Nephron progenitor cell (in vitro differentiated cells): Measurements from ENCODE around the gene C1QTNF9.
"Not testable (repeated sequence)": the region's sequence is repeated elsewhere in the genome, so short reads cannot be mapped to it uniquely, and the experiment has no call there.

Experiments used
- DNase-seq: peaks from one replicate; pipeline ENCODE4 v3.0.0; 2021
- H3K27ac Mint-ChIP-seq: 2 replicates; pipeline ENCODE4 v1.8.0; 2021; ENCODE audit warnings: mild to moderate bottlenecking, moderate library complexity, mixed read lengths
- H3K27me3 Mint-ChIP-seq: 2 replicates; pipeline ENCODE4 v1.8.0; 2021; ENCODE audit warnings: mild to moderate bottlenecking, low read depth, mixed read lengths; ENCODE audit not compliant: poor library complexity
- H3K36me3 Mint-ChIP-seq: 2 replicates; pipeline ENCODE4 v1.8.0; 2021; ENCODE audit warnings: low read depth, mixed read lengths
- H3K4me1 Mint-ChIP-seq: 2 replicates; pipeline ENCODE4 v1.8.0; 2021; ENCODE audit warnings: mixed read lengths
- H3K4me3 Mint-ChIP-seq: 2 replicates; pipeline ENCODE4 v1.8.0; 2021; ENCODE audit warnings: mild to moderate bottlenecking, moderate library complexity, mixed read lengths
- H3K9me3 Mint-ChIP-seq: 2 replicates; pipeline ENCODE4 v1.8.0; 2021; ENCODE audit warnings: mild to moderate bottlenecking, moderate library complexity, mixed read lengths
- CTCF ChIP-seq: fragments of 200-600 bp; sonication (generic); IDR thresholded peaks from 2 replicates; pipeline ENCODE4 v1.5.0; 2021; ENCODE audit warnings: antibody characterized with exemption

The C1QTNF9 gene

GRCh38 chr13:24304620-24305019 is 4.8 kb upstream of the C1QTNF9 start:
- DNase-seq = no peak
- H3K27ac Mint-ChIP-seq = no peak overlapping the region
- no peaks in the 10 kb centered on the region for H3K9me3 Mint-ChIP-seq
- H3K4me1 Mint-ChIP-seq = peaks cover 22% of the 10 kb centered on the region
- TF ChIP-seq CTCF = no peak
- H3K27me3 Mint-ChIP-seq = peaks cover 3% of the 10 kb centered on the region
- H3K4me3 Mint-ChIP-seq = no peak overlapping the region
- H3K36me3 Mint-ChIP-seq = peaks cover 4% of the 10 kb centered on the region

- Mint-ChIP-seq H3K36me3 (peaks cover 4% of the 10 kb centered on the region), H3K27me3 (peaks cover 3% of the 10 kb centered on the region), H3K4me1 (peaks cover 22% of the 10 kb centered on the region), H3K4me3 (no peak overlapping the region), H3K9me3 (no peaks in the 10 kb centered on the region), H3K27ac (no peak overlapping the region)
- TF ChIP-seq CTCF = no peak
- DNase-seq = no peak
Observed at GRCh38 chr13:24306632-24307031, 2.7 kb upstream of the C1QTNF9 start.

GRCh38 chr13:24307211-24308067 is 1.9 kb upstream of the C1QTNF9 start:
- no peak for TF ChIP-seq CTCF
- peaks cover 2% of the 10 kb centered on the region for H3K36me3 Mint-ChIP-seq
- DNase-seq = no peak
- no peak overlapping the region for H3K4me3 Mint-ChIP-seq
- H3K27ac Mint-ChIP-seq = no peak overlapping the region
- H3K27me3 Mint-ChIP-seq = peaks cover 3% of the 10 kb centered on the region
- peaks cover 22% of the 10 kb centered on the region for H3K4me1 Mint-ChIP-seq
- no peaks in the 10 kb centered on the region for H3K9me3 Mint-ChIP-seq

- no peaks in the 10 kb centered on the region for H3K9me3 Mint-ChIP-seq
- H3K4me1 Mint-ChIP-seq = peaks cover 21% of the 10 kb centered on the region
- DNase-seq = no peak
- TF ChIP-seq CTCF = no peak
- peaks cover 3% of the 10 kb centered on the region for H3K27me3 Mint-ChIP-seq
- no peak overlapping the region for H3K4me3 Mint-ChIP-seq
- H3K27ac Mint-ChIP-seq = no peak overlapping the region
- H3K36me3 Mint-ChIP-seq = no peaks in the 10 kb centered on the region
Observed at GRCh38 chr13:24308068-24308445, 1.3 kb upstream of the C1QTNF9 start.

- Mint-ChIP-seq H3K27ac (peak overlapping the region; percentile 54), H3K9me3 (no peaks in the 10 kb centered on the region), H3K4me1 (peaks cover 16% of the 10 kb centered on the region), H3K4me3 (no peak overlapping the region), H3K27me3 (peaks cover 1% of the 10 kb centered on the region), H3K36me3 (no peaks in the 10 kb centered on the region)
- DNase-seq = no peak
- no peak for TF ChIP-seq CTCF
Observed at GRCh38 chr13:24308488-24309020, 826 bp upstream of the C1QTNF9 start.

DNA sequence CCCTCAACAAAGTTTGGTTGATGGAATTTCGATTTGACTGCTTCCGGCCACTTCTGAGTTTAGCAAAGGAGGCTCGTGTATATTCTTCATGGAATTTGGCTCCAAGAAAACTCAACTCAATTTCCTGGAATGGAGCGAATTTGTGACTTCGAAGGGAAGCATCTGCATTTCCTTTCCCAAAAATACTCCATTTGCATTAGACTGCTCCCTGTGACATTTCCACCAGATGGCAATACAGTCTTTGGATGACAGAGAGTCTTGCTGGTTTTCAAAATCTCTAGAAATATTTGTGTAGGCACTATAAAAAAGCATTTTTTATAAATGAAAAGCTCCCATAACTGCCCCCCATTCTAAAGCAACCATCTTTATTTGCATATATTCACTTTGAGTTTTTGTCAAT is 4.1 kb downstream of the C1QTNF9 start:
- Mint-ChIP-seq H3K4me3 (no peak overlapping the region), H3K4me1 (peaks cover 10% of the 10 kb centered on the region), H3K27me3 (peaks cover 8% of the 10 kb centered on the region), H3K27ac (no peak overlapping the region), H3K9me3 (peaks cover 11% of the 10 kb centered on the region), H3K36me3 (no peaks in the 10 kb centered on the region)
- DNase-seq = no peak
- no peak for TF ChIP-seq CTCF

GRCh38 chr13:24317835-24318234 is 8.5 kb downstream of the C1QTNF9 start:
- Mint-ChIP-seq H3K27me3 (peaks cover 15% of the 10 kb centered on the region), H3K9me3 (peaks cover 11% of the 10 kb centered on the region)
- not testable (repeated sequence) for DNase-seq, H3K4me1 Mint-ChIP-seq, H3K27ac Mint-ChIP-seq, H3K4me3 Mint-ChIP-seq, H3K36me3 Mint-ChIP-seq

GRCh38 chr13:24318878-24319277 is 9.5 kb downstream of the C1QTNF9 start:
- H3K9me3 Mint-ChIP-seq, DNase-seq, H3K4me1 Mint-ChIP-seq, H3K4me3 Mint-ChIP-seq, H3K27ac Mint-ChIP-seq, H3K36me3 Mint-ChIP-seq: not testable (repeated sequence)
- H3K27me3 Mint-ChIP-seq = peaks cover 15% of the 10 kb centered on the region
